PFSK-1 (cell line): ENCODE measurements around the gene MPP3.

Source experiments
- SIN3A ChIP-seq: IDR thresholded peaks from 2 replicates; pipeline ENCODE4 v1.6.1; 2012; ENCODE audit warnings: mild to moderate bottlenecking, low read length, moderate library complexity, borderline replicate concordance; ENCODE audit not compliant: insufficient read depth
- TF ChIP-seq, protein P1 (sequence below), 2 experiments: IDR thresholded peaks; 2 replicates each; pipeline versions ENCODE4 v1.6.1 to v1.8.0; 2011 to 2012; ENCODE audit warnings: low read depth in 2 of 2, low read length in 2 of 2, control low read depth in 1 of 2, inconsistent platforms in 1 of 2, mild to moderate bottlenecking in 1 of 2, moderate library complexity in 1 of 2; ENCODE audit not compliant: insufficient read depth in 1 of 2

DNA sequence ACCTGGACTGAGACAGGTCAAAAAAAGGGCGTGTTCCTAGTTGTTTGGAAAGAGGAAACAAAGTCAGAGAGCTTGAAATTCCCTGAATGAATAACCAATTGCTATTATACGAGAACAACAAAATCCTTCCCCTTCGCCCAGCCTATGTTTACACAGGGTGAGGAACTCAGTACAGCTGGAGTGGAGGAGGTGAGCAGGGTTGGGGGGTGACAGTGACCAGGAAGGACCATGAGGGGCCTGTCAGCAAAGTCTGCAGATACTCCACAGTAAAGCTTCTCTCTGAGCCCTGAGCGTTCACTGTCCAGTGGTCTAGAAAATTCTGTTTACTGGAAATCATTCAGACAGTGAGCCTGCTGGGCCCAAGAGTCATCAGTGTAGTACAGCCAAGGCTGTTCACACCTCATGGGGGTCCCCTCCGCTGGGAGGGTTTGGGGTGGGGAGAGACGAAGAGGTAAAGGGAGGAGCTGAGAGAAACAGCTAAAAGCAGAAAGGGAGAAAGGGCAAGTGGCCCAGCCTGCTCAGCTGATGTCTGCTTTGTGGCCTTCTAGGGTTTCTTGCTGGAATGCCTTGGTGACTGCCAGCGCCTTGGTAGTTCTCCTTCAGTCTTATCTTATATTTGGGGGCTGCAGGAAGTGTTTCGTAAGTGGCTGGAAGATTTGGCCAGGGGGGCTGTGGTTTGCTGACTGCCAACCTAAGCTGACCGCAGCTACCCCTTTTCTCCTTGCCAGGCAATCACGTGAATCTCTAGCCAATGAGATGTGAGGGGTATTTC lies 59.9 kb downstream of the MPP3 start:
- no peak for TF ChIP-seq SIN3A
- TF ChIP-seq, protein P1, sequence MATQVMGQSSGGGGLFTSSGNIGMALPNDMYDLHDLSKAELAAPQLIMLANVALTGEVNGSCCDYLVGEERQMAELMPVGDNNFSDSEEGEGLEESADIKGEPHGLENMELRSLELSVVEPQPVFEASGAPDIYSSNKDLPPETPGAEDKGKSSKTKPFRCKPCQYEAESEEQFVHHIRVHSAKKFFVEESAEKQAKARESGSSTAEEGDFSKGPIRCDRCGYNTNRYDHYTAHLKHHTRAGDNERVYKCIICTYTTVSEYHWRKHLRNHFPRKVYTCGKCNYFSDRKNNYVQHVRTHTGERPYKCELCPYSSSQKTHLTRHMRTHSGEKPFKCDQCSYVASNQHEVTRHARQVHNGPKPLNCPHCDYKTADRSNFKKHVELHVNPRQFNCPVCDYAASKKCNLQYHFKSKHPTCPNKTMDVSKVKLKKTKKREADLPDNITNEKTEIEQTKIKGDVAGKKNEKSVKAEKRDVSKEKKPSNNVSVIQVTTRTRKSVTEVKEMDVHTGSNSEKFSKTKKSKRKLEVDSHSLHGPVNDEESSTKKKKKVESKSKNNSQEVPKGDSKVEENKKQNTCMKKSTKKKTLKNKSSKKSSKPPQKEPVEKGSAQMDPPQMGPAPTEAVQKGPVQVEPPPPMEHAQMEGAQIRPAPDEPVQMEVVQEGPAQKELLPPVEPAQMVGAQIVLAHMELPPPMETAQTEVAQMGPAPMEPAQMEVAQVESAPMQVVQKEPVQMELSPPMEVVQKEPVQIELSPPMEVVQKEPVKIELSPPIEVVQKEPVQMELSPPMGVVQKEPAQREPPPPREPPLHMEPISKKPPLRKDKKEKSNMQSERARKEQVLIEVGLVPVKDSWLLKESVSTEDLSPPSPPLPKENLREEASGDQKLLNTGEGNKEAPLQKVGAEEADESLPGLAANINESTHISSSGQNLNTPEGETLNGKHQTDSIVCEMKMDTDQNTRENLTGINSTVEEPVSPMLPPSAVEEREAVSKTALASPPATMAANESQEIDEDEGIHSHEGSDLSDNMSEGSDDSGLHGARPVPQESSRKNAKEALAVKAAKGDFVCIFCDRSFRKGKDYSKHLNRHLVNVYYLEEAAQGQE (IDR thresholded peaks at IDR 0.05; ENCODE audit: insufficient read depth in 1 of 2, low read depth in 2 of 2, low read length in 2 of 2), result no peak
